NAMALWA (cell line): ENCODE results near the gene ZBTB24.
"Not testable (repeated sequence)": the region's sequence is repeated elsewhere in the genome, so short reads cannot be mapped to it uniquely, and the experiment has no call there.

Source experiments
- DNase-seq: peaks from one replicate; pipeline ENCODE4 v3.0.0-alpha.2; 2015; ENCODE audit warnings: low spot score

ZBTB24 gene

GRCh38 chr6:109482905-109483734, at the start of gene ZBTB24:
Gene ZBTB24 (minus strand): TSS chr6:109483219. CDS start chr6:109482026, 1,193 bp downstream.
- DNase-seq = peak; percentile 93

GRCh38 chr6:109531446-109531845, 48.4 kb upstream of the ZBTB24 start:
- no peak for DNase-seq

GRCh38 chr6:109527989-109528388, 45.0 kb upstream of the ZBTB24 start:
- peak; percentile 48 for DNase-seq

- peak; percentile 84 for DNase-seq
Measured at GRCh38 chr6:109526905-109527628, 44.0 kb upstream of the ZBTB24 start.

- no peak for DNase-seq
Measured at GRCh38 chr6:109524129-109524528, 41.1 kb upstream of the ZBTB24 start.

- no peak for DNase-seq
Measured at GRCh38 chr6:109523478-109523877, 40.5 kb upstream of the ZBTB24 start.

GRCh38 chr6:109521080-109521479, 38.1 kb upstream of the ZBTB24 start:
- DNase-seq = no peak

- DNase-seq = not testable (repeated sequence)
Measured at GRCh38 chr6:109519647-109520046, 36.6 kb upstream of the ZBTB24 start.

- no peak for DNase-seq
Measured at GRCh38 chr6:109516929-109517328, 33.9 kb upstream of the ZBTB24 start.

GRCh38 chr6:109515781-109516409, 32.9 kb upstream of the ZBTB24 start:
- DNase-seq = no peak

- DNase-seq = no peak
Measured at GRCh38 chr6:109514946-109515345, 31.9 kb upstream of the ZBTB24 start.

- no peak for DNase-seq
Measured at GRCh38 chr6:109513571-109514071, 30.6 kb upstream of the ZBTB24 start.

- no peak for DNase-seq
Measured at GRCh38 chr6:109512271-109512817, 29.3 kb upstream of the ZBTB24 start.

GRCh38 chr6:109511832-109512231, 28.8 kb upstream of the ZBTB24 start:
- no peak for DNase-seq

GRCh38 chr6:109510358-109510757, 27.3 kb upstream of the ZBTB24 start:
- DNase-seq = no peak

- no peak for DNase-seq
Measured at GRCh38 chr6:109508166-109508860, 25.3 kb upstream of the ZBTB24 start.

GRCh38 chr6:109507490-109508072, 24.6 kb upstream of the ZBTB24 start:
- DNase-seq = no peak

GRCh38 chr6:109506841-109507240, 23.8 kb upstream of the ZBTB24 start:
- DNase-seq = no peak

GRCh38 chr6:109506314-109506713, 23.3 kb upstream of the ZBTB24 start:
- DNase-seq = no peak

GRCh38 chr6:109503327-109504224, 20.6 kb upstream of the ZBTB24 start:
- DNase-seq = no peak
